Gastroesophageal sphincter (tissue), 4 donors: ENCODE results near the gene WNT9A. TPM values are rescaled to one million over a fixed set of nuclear protein-coding genes. Genes with fewer than 3 reads are reported as not detected.

Source experiments
- ATAC-seq: fragments of 150-250 bp; one replicate; pipeline ENCODE4 v1.9.1; 2016; ENCODE audit warnings: mild to moderate bottlenecking, moderate library complexity
- H3K27ac ChIP-seq, 4 donors: fragments of 200-600 bp; sonication (generic) in 3 of 4; 1 replicate in 3 of 4; 2 replicates in 1 of 4; pipeline ENCODE4 v1.5.1; 2016 to 2019
- H3K27me3 ChIP-seq: fragments of 200-600 bp; sonication (generic); one replicate; pipeline ENCODE4 v1.5.1; 2019
- H3K36me3 ChIP-seq, 2 donors: fragments of 200-600 bp; sonication (generic); one replicate each; pipeline ENCODE4 v1.5.1; 2019; ENCODE audit warnings: control low read depth in 1 of 2
- H3K4me1 ChIP-seq, 3 donors: fragments of 200-600 bp; sonication (generic); 1 replicate in 2 of 3; 2 replicates in 1 of 3; pipeline ENCODE4 v1.5.1; 2016 to 2019; ENCODE audit warnings: control low read depth in 2 of 3
- H3K4me3 ChIP-seq, 2 donors: fragments of 200-600 bp; sonication (generic); one replicate each; pipeline ENCODE4 v1.5.1; 2019; ENCODE audit warnings: mild to moderate bottlenecking in 1 of 2, moderate library complexity in 1 of 2
- H3K9me3 ChIP-seq, 3 donors: fragments of 200-600 bp; sonication (generic); one replicate each; pipeline ENCODE4 v1.5.1; 2017 to 2019; ENCODE audit warnings: control low read depth in 2 of 3
- CTCF ChIP-seq, 4 experiments: fragments of 200-600 bp in 2 of 4; fragments of 450-650 bp in 2 of 4; sonication (generic) in 1 of 4; IDR thresholded peaks; one replicate each; pipeline ENCODE4 v1.5.1; 2017 to 2019; ENCODE audit warnings: antibody characterized with exemption in 4 of 4, mild to moderate bottlenecking in 2 of 4, moderate library complexity in 2 of 4
- EP300 ChIP-seq: sonication (generic); formaldehyde crosslinking; IDR thresholded peaks from one replicate; pipeline ENCODE4 v1.6.1; 2017; ENCODE audit warnings: antibody characterized with exemption, mild to moderate bottlenecking
- POLR2A ChIP-seq, 2 donors: fragments of 450-650 bp; IDR thresholded peaks; one replicate each; pipeline ENCODE4 v1.6.1; 2017; ENCODE audit warnings: antibody characterized with exemption in 2 of 2, mild to moderate bottlenecking in 2 of 2, moderate library complexity in 1 of 2
- POLR2AphosphoS5 ChIP-seq: sonication (generic); formaldehyde crosslinking; IDR thresholded peaks from one replicate; pipeline ENCODE4 v1.6.1; 2017; ENCODE audit warnings: antibody characterized with exemption
- WGBS, 2 donors: methylation state at CpG; one replicate each; pipeline ENCODE4 v1.1.5; 2018; ENCODE audit warnings: low coverage in 1 of 2; 5-methylcytosine and 5-hydroxymethylcytosine counted together
- total RNA-seq, 4 donors: library from RNA; depleted of rRNA; stranded (reverse); fragments of >200 nt; gene quantifications; one replicate each; pipeline ENCODE4 v1.1.0, GENCODE V29; 2016

The WNT9A gene
- total RNA-seq, 4 donors from 2014 or later, result 5.4 to 14.0 (median 6.6) TPM

GRCh38 chr1:227945891-227946623, 1.7 kb downstream of the WNT9A start:
- H3K4me1 ChIP-seq, result peaks cover 0 to 79% (median 60%) of the 10 kb centered on the region in 3 donors
- H3K36me3 ChIP-seq, result no peaks in the 10 kb centered on the region
- peak; percentile 63 for ATAC-seq
- H3K9me3 ChIP-seq, result no peaks in the 10 kb centered on the region
- H3K27ac ChIP-seq, result peak overlapping the region; percentile 68 to 94 (median 87)
- 4% methylated on average over 10 of the region's 19 CpGs; no CpG with 5 or more reads in 1 of the 2 donors for WGBS, 2 donors
- peaks cover 11% of the 10 kb centered on the region for H3K27me3 ChIP-seq
- TF ChIP-seq POLR2AphosphoS5 (peak; percentile 75), EP300 (no peak), POLR2A (IDR thresholded peaks at IDR 0.05) (peak in 1 of 2 donors; percentile 7), CTCF (IDR thresholded peaks at IDR 0.05) (no peak)
- peak overlapping the region in 1 of 2 donors; percentile 77 for H3K4me3 ChIP-seq

- H3K4me1 ChIP-seq, result peaks cover 0 to 87% (median 68%) of the 10 kb centered on the region in 3 donors
- no peak for TF ChIP-seq POLR2A (IDR thresholded peaks at IDR 0.05)
- TF ChIP-seq EP300, result no peak
- no peak for TF ChIP-seq POLR2AphosphoS5
- no peak for TF ChIP-seq CTCF (IDR thresholded peaks at IDR 0.05)
- WGBS, 2 donors, result 80 to 90% methylated on average over 1 to 2 of the region's 18 CpGs
- peak overlapping the region; percentile 68 to 94 (median 87) for H3K27ac ChIP-seq
- no peak for ATAC-seq
- no peaks in the 10 kb centered on the region for H3K36me3 ChIP-seq
- H3K9me3 ChIP-seq, result no peaks in the 10 kb centered on the region
- peak overlapping the region in 1 of 2 donors; percentile 77 for H3K4me3 ChIP-seq
- H3K27me3 ChIP-seq, result peaks cover 11% of the 10 kb centered on the region
Measured at GRCh38 chr1:227944931-227945890, 2.5 kb downstream of the WNT9A start.

- WGBS, 2 donors, result 39 to 45% methylated on average over 16 to 19 of the region's 24 CpGs
- no peak overlapping the region for H3K4me3 ChIP-seq
- no peaks in the 10 kb centered on the region for H3K9me3 ChIP-seq
- peaks cover 7% of the 10 kb centered on the region for H3K27me3 ChIP-seq
- peaks cover 0 to 96% (median 76%) of the 10 kb centered on the region in 3 donors for H3K4me1 ChIP-seq
- peak; percentile 39 for ATAC-seq
- TF ChIP-seq CTCF (IDR thresholded peaks at IDR 0.05) (no peak), POLR2AphosphoS5 (peak; percentile 97), POLR2A (IDR thresholded peaks at IDR 0.05) (no peak), EP300 (peak; percentile 76)
- H3K36me3 ChIP-seq, result no peaks in the 10 kb centered on the region
- peak overlapping the region; percentile 68 to 94 (median 87) for H3K27ac ChIP-seq
Measured at GRCh38 chr1:227944090-227944930, 3.4 kb downstream of the WNT9A start.

- Histone ChIP-seq H3K27ac (peak overlapping the region in 3 of 4 donors; percentile 85 to 94 (median 89)), H3K27me3 (no peaks in the 10 kb centered on the region), H3K4me3 (no peak overlapping the region), H3K36me3 (no peaks in the 10 kb centered on the region), H3K9me3 (no peaks in the 10 kb centered on the region), H3K4me1 (peaks cover 0 to 96% (median 71%) of the 10 kb centered on the region in 3 donors)
- no peak for ATAC-seq
- TF ChIP-seq POLR2A (IDR thresholded peaks at IDR 0.05), result no peak
- WGBS, 2 donors, result 31 to 56% methylated on average over 3 to 7 of the region's 12 CpGs
Measured at GRCh38 chr1:227943381-227944089, 4.2 kb downstream of the WNT9A start.
